Hypothalamus (tissue), 51 donors: ENCODE data around the gene PRPF6.
"Not testable (repeated sequence)": the region's sequence is repeated elsewhere in the genome, so short reads cannot be mapped to it uniquely, and the experiment has no call there.

ENCODE experiments used
- DNase-seq, 51 donors: peaks; one replicate each; lab custom pipeline; 2025; lab: John Stamatoyannopoulos, UW

PRPF6 gene

DNA sequence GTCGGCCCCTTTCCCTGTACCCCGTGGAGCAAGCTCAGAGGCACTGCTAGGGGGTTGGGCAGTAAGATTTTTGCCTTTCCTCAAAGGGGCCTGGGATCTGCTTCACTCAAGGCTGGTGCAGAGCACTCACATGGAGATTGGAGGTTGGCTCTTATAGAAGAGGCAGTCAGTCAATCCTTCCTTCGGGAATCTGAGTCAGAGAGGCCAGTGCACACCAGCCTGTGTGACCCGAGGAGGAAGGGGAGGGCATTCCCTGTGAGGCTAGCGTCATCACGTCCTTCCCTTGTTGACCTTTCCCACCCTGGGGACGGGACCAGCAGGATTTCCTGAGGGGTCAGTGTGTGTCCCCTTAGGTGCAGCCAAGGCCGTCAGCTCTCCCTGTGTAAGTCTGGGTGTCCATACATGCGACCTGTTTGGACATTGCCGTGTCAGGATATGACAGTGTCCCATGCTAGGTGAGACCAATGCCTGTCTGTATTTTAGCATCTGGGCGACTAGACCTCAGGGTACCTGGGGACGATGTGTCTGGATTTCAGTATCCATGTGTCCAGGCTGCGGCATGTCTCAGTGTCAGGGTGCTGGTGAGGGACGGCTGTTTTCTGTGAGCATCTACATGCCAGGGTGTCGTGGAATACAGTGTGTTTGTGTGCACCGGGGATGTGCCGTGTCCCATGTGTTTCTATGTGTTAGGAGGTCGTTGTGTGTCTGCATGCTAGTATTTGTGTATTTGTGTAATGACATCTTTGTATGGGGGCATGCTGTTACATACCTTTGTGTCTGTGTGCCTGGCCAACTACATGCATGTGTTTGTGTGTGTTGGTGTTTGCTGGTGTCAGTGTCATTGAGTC is 8.4 kb upstream of the PRPF6 start:
- no peak for DNase-seq

DNA sequence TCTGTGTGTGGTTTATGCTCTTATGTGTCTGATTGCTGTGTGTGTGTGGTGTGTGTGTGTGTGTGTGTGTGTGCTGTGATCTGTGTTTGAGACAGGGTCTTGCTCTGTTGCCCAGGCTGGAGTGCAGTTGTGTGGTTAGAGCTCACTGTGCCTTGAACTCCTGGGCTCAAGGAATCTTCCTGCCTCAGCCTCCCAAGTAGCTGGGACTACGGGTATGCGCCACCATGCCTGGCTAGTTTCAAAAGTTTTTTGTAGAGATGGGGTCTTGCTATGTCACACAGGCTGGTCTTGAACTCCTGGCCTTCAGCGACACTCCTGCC is 7.8 kb upstream of the PRPF6 start:
- no peak for DNase-seq

DNA sequence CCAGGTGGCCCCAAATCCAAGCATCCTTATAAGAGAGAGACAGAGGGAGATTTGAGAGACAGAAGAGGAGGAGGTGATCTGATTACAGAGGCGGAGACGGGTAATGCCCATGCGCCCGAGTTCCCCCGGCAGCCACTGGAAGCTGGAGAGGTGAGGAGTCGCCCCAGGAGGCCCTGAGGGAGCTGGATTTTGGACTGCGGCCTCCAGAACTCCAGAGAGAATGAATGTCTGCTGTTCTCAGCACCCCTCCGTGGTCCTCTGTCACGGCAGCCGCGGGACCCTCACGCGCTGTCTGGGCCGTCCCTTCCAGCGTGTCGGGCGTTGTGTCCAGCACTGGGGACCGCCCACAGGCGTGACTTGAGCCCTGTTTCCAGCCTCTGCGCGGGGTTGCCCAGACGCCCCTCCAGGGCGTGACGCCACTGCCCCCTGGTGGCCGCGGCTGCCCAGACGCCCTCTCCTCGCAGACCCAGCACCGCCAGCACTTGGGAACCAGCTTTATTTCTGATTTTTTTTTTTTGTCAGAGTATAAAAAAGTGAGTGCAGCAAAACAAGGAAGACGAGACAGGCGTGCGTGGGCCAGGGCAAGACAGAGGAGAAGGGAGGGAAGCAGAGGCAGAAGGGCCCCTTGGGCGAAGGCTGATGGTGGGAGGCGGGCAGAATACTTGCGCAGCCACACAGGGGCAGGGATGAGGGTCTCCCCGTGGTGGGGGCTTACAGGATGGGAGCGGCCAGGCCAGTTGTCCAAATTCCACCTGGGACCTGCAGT is 7.1 kb upstream of the PRPF6 start:
- DNase-seq, result peak; percentile 14 to 90 (median 76)

DNA sequence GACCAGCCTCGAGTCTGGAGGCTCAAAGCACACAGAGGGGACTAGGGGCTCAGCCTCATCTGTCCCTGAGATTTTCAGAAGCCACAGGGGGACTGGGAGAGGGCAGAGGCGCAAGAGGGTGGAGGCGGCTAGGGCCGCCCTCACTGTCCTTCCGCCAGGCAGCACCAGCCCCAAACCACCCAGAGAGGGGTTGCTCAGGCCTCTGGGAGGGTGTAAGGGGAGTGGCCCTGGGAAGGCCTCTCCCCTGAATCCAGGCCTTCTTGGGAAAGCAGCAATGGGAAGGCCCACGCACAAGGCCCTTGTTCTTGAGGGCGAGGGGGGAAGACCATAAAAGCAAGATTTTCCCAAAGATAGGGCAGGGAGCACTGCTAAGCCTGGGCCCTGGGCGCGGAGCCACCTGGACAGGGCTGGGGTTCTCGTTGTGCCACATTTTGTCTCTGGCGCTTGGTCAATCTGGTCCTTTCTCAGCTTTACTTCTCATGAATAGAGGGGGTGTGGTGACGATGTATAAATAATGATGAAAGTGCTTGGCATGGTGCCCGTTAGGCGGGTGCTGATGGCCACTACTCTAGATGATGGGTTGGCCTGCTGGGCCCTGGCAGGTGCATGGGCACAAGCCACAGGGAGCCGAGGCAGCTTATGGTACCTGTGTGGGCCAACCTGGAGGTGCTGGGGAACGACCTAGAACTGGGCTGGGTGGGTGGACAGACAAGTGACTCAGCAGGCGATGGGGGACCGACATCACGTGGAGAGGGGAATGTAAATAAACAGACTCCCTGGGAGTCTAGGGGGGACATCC is 6.3 kb upstream of the PRPF6 start:
- no peak for DNase-seq

DNA sequence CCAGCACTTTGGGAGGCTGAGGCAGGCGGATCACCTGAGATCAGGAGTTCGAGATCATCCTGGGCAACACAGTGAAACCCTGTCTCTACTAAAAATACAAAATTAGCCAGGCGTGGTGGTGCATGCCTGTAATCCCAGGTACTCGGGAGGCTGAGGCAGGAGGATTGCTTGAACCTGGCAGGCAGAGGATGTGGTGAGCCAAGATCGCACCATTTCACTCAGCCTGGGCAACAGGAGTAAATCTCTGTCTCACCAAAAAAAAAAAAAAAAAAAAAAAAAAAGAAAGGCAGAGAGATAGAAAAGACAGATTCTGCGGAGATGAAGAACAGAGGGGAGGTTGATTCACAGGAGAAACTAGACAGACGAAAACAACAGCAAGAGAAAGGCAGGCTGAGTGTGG is 4.4 kb upstream of the PRPF6 start:
- DNase-seq, result not testable (repeated sequence)

DNA sequence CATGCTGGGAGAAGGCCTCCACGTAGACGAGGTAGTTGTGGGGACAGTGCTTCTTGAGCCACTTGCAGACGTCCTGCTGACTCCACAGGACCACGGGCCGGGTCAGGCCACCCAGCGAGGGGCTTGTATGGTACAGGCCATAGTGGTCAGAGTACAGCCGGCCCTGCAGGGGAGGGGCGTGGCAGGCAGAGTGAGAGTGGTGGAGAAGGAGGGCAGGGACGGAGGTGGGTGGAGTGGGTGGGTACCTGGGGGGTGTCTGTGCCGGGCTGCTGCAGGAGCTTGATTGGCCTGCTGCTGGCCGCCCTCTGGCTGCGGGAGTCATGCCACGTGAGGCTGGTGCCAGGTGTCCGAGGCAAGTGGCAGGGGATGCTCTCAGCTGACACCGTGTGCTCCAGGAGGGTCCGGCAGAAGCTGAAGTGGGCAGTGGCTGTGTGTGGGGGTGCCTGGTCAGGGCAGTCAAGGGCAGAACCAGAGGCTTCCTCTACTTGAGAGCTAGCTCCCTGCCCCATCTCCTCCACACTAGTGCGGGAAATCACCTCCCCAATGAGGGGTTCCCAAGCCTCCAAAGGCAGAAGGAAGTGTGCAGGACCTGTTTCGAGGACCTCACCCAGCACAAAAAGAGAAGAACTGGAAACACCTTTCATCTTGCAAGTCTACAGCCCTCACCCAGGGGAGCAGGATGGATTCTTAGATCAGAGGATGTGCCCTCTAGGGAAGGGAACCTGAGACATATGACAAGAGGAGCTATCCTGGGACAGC is 3.8 kb upstream of the PRPF6 start:
- no peak for DNase-seq

DNA sequence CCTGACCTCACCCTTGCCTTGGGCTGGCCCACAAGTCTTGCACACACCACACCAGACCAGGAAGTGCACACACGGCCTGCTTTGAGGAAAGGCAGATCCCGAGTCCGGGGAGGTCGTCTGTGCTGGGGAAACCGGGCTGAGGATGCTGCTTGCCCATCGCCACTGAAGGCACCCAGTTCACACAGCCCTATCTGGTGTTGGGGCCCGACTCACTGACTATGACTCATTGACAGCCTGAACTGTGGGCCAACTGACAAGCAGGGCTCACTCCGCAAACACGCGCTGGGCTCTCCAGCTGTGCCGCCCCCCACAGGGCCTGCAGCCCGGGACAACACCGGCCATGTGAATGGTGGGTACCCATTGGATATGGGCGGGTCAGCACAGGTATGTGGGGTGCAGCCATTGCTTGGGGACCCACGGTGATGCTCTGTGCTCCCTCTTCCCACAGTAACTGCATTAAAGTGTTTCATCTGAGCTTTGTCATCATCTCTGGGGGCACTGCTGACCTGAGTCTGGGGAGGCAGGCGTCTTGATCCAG is 3.1 kb upstream of the PRPF6 start:
- no peak for DNase-seq

DNA sequence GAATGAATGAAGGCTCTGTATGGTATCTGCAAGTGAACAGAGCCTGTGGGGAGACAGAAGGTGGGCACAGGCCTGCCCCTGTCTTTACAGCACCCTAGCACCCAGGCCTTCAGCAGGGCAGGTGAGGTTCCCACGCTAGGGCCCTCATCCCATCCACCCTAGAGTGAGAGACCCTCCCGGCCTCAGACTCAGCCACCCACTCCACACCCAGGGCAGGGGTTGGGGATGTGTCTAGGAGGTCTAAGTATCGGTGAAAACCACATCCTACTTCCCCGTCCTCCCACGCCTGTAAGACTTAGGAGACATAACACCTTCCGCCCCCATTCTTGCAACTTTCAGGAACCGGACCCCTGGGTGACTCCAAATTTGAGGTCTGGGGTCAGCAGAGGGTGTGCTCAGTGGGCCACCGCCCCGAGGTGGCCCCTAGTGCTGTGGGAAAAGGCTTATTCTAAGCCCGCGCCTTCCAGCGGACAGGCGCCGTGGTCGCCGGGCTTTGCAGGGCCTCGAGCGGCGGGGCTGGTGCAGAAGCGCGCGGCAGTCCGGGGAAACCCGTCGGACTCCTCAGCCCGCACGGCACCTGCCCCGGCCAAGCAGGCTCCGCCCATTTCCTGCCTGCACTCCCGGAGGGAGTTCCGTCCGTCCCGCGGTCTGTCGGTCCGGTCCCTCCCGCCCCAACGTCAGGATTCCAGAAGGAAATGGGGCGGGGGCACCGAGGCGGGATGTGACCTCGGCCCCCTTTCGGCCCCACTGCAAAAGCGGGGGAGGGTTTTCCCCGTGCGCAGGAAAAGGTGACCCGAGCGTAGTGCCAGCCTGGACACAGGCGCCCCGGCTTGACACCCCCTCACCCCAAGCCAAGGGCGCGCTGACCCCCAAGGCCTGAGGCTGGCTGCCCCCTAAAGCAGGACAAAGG is 2.4 kb upstream of the PRPF6 start:
- DNase-seq, result peak in 11 of 51 donors; percentile 15 to 40 (median 20)

DNA sequence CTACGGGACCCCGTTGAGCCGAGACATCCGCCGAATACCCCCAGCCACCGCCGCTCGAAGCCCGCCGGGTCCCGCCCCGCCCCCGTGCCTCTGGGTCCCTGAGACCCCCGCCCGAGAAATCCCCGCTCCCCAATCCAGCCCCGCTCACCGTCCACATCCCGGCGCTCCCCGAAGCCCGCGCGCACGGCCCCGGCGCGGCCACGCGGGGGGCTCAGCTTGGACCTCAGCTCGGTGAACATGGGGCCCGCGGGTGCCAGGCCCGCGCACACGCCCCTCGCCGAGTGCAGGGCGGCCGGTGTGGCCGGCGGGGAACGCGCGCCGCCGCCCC is 1.7 kb upstream of the PRPF6 start:
- no peak for DNase-seq

DNA sequence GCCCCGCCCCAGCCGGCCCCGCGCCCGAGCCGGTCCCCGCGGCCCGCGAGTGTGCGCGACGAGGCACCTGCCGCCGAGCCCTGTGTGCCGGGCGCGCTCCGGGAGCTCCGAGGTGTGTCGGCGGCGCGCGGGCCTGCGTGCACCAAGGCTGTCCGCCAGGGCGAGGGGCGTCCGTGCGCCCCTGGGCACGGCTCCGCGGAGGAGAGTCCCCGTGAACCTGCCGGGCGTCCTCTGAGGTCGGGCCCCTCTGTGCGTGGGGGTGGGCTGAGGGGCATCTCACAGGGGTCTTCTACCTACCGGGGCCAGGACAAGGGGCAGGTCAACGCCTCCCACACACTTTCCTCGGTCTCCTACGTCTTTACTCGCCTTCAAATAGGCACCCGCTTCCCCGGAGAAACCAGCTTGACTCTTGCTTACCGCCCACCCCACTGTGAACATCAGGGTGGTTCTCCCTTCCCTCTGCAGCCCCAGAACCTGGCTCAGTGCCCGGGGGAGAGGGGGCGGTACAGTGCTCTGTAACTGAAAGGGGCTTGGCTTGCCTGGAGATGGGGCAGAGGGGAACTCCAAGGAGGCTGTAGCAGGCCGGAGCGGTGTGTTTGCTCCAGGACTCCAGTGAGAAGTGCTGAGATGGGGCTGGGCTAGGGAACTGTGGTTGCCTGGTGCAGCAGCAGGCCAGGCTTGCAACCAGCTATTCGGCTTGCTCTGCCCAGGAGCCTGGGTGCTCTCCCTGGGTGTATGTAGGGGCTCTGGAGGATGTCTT is 1.2 kb upstream of the PRPF6 start, which contains the start of gene SAMD10:
SAMD10 (minus strand) TSS at position 86 of the 760 bp plus-strand sequence. CDS start 175 bp downstream, outside the sequence.
- DNase-seq, result peak in 14 of 51 donors; percentile 20 to 69 (median 40)

DNA sequence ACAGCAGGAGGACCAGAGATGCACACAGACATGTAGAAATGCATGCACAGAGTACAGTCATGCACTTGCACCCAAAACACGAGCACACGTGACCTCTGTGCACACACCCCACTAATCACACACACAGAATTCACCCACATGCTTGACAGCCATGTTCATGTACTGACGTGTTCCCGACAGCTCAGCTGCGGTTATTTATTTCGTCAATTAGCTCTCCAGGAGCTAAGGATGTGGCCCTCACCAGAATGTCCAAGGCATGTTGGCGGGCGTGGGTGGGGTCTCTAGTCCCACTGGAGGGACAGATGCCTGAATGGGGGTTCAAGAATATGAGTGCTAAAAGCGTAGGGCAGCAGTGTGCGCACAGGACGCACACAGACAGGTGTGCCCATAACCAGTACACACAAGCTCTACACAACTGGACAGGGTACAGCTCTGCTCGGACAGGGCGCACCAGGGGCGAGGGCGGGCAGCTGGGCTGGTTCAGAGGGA is 571 bp upstream of the PRPF6 start:
- DNase-seq, result no peak

DNA sequence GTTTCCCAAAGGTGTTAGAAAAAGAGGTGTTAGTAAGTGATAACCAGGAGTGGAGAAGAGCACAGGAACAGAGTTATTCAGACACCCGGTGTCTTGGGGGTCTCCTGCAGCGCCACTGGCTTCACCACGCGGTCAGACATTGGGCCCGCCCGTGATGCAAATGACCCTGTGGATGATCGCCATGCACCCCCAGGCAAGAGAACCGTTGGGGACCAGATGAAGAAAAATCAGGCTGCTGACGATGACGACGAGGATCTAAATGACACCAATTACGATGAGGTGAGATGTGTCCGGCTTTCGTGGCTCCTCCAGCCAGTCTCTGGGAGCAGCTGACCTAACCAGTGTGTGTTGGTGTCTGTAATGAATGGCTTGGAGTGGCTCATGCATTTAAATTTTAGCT is 2.0 kb downstream of the PRPF6 start:
- DNase-seq, result no peak

DNA sequence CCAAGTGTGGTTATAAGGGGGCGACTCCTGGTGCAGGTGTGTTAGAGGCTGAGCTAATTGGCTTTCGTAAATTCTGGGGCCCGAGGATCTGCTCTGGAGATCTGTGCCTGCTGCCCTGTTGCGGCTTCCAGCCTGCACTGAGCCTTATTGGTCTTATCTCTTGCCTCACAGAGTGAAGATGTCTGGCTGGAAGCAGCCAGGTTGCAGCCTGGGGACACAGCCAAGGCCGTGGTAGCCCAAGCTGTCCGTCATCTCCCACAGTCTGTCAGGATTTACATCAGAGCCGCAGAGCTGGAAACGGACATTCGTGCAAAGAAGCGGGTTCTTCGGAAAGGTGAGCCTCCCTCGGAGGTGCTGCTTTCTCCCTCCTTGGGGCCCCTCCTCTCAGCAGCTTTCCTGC is 20.0 kb downstream of the PRPF6 start:
- no peak for DNase-seq

DNA sequence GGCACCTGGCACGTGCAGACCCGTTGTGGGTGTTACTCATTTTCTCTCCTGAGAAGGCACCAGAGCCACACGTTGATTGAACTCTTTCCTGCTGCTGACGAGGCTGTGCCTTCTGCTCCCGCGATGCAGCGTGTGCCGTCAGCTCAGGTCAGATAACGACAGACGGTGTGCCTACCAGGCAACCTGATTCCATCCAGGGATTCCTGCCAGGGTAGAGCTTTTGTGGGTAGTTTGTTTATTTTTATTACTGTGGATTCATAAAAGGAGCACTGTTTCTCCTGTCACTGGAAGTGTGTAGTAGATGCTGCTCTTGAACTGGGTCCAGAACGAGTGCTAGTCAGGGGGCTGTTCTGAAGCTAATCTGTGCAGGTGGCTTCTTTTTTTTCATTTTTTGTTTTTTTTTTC is 20.7 kb downstream of the PRPF6 start:
- DNase-seq, result peak in 1 of 51 donors; percentile 4

DNA sequence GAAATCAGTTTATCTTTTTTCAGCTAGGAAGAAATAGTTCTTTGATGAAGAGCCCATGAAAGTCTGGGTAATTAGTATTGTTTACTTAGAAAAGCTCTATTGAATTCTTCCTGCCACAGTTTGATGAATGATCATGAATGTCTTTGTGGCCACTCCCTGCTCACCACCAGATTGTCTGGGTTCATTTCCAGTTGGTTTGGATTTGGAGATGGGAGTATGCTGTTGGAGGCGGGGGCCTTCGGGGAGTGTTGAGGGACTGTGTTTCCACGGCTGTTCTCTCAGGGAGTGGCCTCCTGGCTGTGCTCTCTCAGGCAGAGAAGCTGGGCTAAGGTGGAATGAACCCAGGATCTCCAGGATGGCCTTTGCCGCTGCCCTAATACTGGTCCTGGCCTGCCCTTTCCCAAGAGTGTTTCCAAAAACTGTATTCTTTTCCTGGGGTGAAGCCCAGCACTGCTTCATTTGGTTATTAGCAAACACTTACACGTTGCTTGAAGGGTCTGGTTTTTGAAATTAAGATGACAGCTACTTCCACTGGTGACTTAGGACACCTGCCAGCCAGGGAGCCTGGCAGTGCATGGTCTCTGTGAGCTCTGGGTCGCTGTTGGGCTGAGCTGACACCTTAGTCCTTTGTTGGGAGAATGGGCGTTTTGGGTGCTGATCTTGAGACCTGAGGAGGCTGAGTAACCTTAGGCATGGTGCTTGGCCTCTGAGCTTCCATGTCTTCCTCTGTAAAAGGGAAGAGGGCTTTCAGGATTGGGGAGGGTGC is 23.2 kb downstream of the PRPF6 start:
- no peak for DNase-seq

DNA sequence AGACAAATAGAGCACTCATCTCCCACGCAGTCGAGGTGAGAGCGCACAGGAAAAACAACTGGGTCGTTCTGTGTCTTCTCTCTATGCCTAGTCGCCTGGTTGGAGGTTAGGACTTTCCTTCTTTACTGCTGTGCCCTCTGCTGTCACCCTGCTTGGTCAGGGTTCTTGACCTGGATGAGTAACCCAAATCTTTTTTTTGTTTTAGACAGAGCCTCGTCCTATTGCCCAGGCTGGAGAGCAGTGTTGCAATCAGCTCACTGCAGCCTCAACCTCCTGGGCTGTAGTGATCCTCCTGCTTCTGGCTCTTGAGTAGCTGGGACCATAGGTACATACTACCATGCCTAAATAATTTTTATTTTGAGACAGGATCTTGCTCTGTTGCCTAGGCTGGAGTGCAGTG is 24.5 kb downstream of the PRPF6 start:
- DNase-seq, result no peak

DNA sequence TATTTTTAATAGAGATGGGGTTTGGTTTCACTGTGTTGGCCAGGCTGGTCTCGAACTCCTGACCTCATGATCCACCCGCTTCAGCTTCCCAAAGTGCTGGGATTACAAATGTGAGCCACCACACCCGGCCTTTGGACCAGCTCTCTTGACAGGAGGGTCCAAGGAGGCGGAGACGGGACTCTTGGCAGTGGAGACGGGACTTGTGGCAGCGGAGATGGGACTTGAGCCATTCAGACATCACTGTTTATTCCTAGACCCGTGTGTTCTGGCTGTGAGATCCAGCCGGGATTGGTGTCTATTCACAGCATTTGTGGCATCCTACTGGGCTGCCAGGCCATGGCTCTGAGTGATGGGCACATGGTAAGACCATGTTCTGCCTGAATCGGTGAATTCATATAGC is 25.6 kb downstream of the PRPF6 start:
- peak in 9 of 51 donors; percentile 7 to 28 (median 15) for DNase-seq
